Hepatocyte (in vitro differentiated cells): ENCODE results near the gene PRKAB2. TPM values are rescaled to one million over a fixed set of nuclear protein-coding genes. Genes with fewer than 3 reads are reported as not detected.
"Not testable (repeated sequence)": the region's sequence is repeated elsewhere in the genome, so short reads cannot be mapped to it uniquely, and the experiment has no call there.

Experiments used
- DNase-seq: peaks from one replicate; pipeline ENCODE4 v3.0.0-alpha.2; 2016; ENCODE audit warnings: low spot score
- H2AFZ ChIP-seq: fragments of 200-600 bp; sonication (generic); 2 replicates; pipeline ENCODE4 v1.6.0; 2016; ENCODE audit warnings: antibody characterized with exemption, mild to moderate bottlenecking
- H3K27ac ChIP-seq: fragments of 200-600 bp; sonication (generic); 2 replicates; pipeline ENCODE4 v1.5.1; 2016; ENCODE audit warnings: mild to moderate bottlenecking
- H3K27me3 ChIP-seq: fragments of 200-600 bp; sonication (generic); 2 replicates; pipeline ENCODE4 v1.6.1; 2016
- H3K36me3 ChIP-seq: fragments of 200-600 bp; sonication (generic); replicated peaks from 2 replicates; pipeline ENCODE4 v1.5.1; 2016; ENCODE audit warnings: low read depth; ENCODE audit not compliant: insufficient read depth
- H3K4me1 ChIP-seq: fragments of 200-600 bp; sonication (generic); 2 replicates; pipeline ENCODE4 v1.5.1; 2016; ENCODE audit warnings: mild to moderate bottlenecking, moderate library complexity; ENCODE audit not compliant: insufficient read depth
- H3K4me2 ChIP-seq: fragments of 200-600 bp; sonication (generic); 2 replicates; pipeline ENCODE4 v1.6.0; 2016
- H3K4me3 ChIP-seq: fragments of 200-600 bp; sonication (generic); 2 replicates; pipeline ENCODE4 v1.5.1; 2016; ENCODE audit warnings: mild to moderate bottlenecking
- H3K79me2 ChIP-seq: fragments of 200-600 bp; sonication (generic); 2 replicates; pipeline ENCODE4 v1.6.0; 2017; ENCODE audit warnings: mild to moderate bottlenecking
- H3K9me2 ChIP-seq: fragments of 200-600 bp; sonication (generic); replicated peaks from 2 replicates; pipeline ENCODE4 v1.6.0; 2017; ENCODE audit warnings: mild to moderate bottlenecking; ENCODE audit not compliant: insufficient read depth
- H3K9me3 ChIP-seq: fragments of 200-600 bp; sonication (generic); 2 replicates; pipeline ENCODE4 v1.5.1; 2016; ENCODE audit warnings: low read depth, mild to moderate bottlenecking
- H4K20me1 ChIP-seq: fragments of 200-600 bp; sonication (generic); 2 replicates; pipeline ENCODE4 v1.6.0; 2016; ENCODE audit warnings: mild to moderate bottlenecking; ENCODE audit not compliant: insufficient read depth, poor library complexity, severe bottlenecking
- CTCF ChIP-seq: fragments of 200-600 bp; sonication (generic); IDR thresholded peaks from 2 replicates; pipeline ENCODE4 v1.5.1; 2016; ENCODE audit warnings: antibody characterized with exemption, mild to moderate bottlenecking; ENCODE audit not compliant: poor library complexity
- EZH2 ChIP-seq: fragments of 200-600 bp; sonication (generic); IDR thresholded peaks from 2 replicates; pipeline ENCODE4 v1.6.1; 2016; ENCODE audit warnings: antibody characterized with exemption, mild to moderate bottlenecking, borderline replicate concordance
- EZH2phosphoT487 ChIP-seq: fragments of 200-600 bp; sonication (generic); IDR thresholded peaks from one replicate; pipeline ENCODE4 v1.6.1; 2018; ENCODE audit warnings: antibody characterized with exemption, mild to moderate bottlenecking, low read depth, moderate library complexity; ENCODE audit not compliant: unreplicated experiment, severe bottlenecking
- WGBS: methylation state at CpG from one replicate; pipeline ENCODE4 v1.1.6; 2016; ENCODE audit warnings: low lambda C conversion rate; ENCODE audit errors: missing lambda C conversion rate; 5-methylcytosine and 5-hydroxymethylcytosine counted together
- polyA plus RNA-seq: library from polyadenylated mRNA; unstranded; fragments of >200 nt; fragmentation: Nextera tagmentation; extraction: Ambion mirVana; gene quantifications from 2 replicates; pipeline ENCODE4 v1.2.1, GENCODE V29; 2016
- total RNA-seq: library from RNA; depleted of rRNA; stranded (reverse); fragments of >200 nt; gene quantifications from 2 replicates; pipeline ENCODE4 v1.2.3, GENCODE V29; 2014

Gene PRKAB2
- total and polyA plus RNA-seq, 2 experiments from 2014 or later = 13.6 to 28.6 TPM

- H3K27me3 ChIP-seq = no peaks in the 10 kb centered on the region
- H3K79me2 ChIP-seq = no peaks in the 10 kb centered on the region
- no peak overlapping the region for H3K4me2 ChIP-seq
- no peaks in the 10 kb centered on the region for H3K9me2 ChIP-seq
- H4K20me1 ChIP-seq = no peaks in the 10 kb centered on the region
- DNase-seq = no peak
- H3K4me1 ChIP-seq = no peaks in the 10 kb centered on the region
- H2AFZ ChIP-seq = no peak overlapping the region
- TF ChIP-seq EZH2 (no peak), EZH2phosphoT487 (no peak), CTCF (no peak)
- peaks cover 7% of the 10 kb centered on the region for H3K36me3 ChIP-seq
- H3K9me3 ChIP-seq = no peaks in the 10 kb centered on the region
- 94% methylated on average over 3 of the region's 3 CpGs for whole genome bisulfite sequencing
- H3K27ac ChIP-seq = no peak overlapping the region
- no peak overlapping the region for H3K4me3 ChIP-seq
These were observed 31.8 kb upstream of the PRKAB2 start for GRCh38 chr1:147204080-147204479.

- TF ChIP-seq EZH2phosphoT487 = no peak
- TF ChIP-seq EZH2 = no peak
- no peak for TF ChIP-seq CTCF
- no peaks in the 10 kb centered on the region for H3K4me1 ChIP-seq
- H3K4me3 ChIP-seq = no peak overlapping the region
- H3K36me3 ChIP-seq = peaks cover 7% of the 10 kb centered on the region
- no peak for DNase-seq
- H2AFZ ChIP-seq = no peak overlapping the region
- H4K20me1 ChIP-seq = no peaks in the 10 kb centered on the region
- no peaks in the 10 kb centered on the region for H3K9me3 ChIP-seq
- no peaks in the 10 kb centered on the region for H3K79me2 ChIP-seq
- WGBS = 83% methylated on average over 2 of the region's 2 CpGs
- H3K9me2 ChIP-seq = no peaks in the 10 kb centered on the region
- no peak overlapping the region for H3K4me2 ChIP-seq
- no peak overlapping the region for H3K27ac ChIP-seq
- no peaks in the 10 kb centered on the region for H3K27me3 ChIP-seq
These were observed 30.3 kb upstream of the PRKAB2 start for GRCh38 chr1:147202576-147202975.

- Histone ChIP-seq H3K27me3 (no peaks in the 10 kb centered on the region), H2AFZ (no peak overlapping the region), H3K4me2 (no peak overlapping the region), H3K4me3 (no peak overlapping the region), H3K9me3 (no peaks in the 10 kb centered on the region), H4K20me1 (no peaks in the 10 kb centered on the region), H3K79me2 (no peaks in the 10 kb centered on the region), H3K27ac (no peak overlapping the region), H3K36me3 (peaks cover 7% of the 10 kb centered on the region), H3K4me1 (no peaks in the 10 kb centered on the region), H3K9me2 (no peaks in the 10 kb centered on the region)
- WGBS = 100% methylated on average over 1 of the region's 1 CpG
- DNase-seq = no peak
- TF ChIP-seq EZH2phosphoT487 (no peak), EZH2 (no peak), CTCF (no peak)
These were observed 29.5 kb upstream of the PRKAB2 start for GRCh38 chr1:147201786-147202185.

- no peak overlapping the region for H3K4me3 ChIP-seq
- no peaks in the 10 kb centered on the region for H3K27me3 ChIP-seq
- 88% methylated on average over 4 of the region's 4 CpGs for WGBS
- H3K27ac ChIP-seq = no peak overlapping the region
- TF ChIP-seq EZH2 (no peak), EZH2phosphoT487 (no peak), CTCF (no peak)
- no peaks in the 10 kb centered on the region for H4K20me1 ChIP-seq
- H3K36me3 ChIP-seq = peaks cover 7% of the 10 kb centered on the region
- H2AFZ ChIP-seq = no peak overlapping the region
- H3K79me2 ChIP-seq = no peaks in the 10 kb centered on the region
- H3K4me1 ChIP-seq = no peaks in the 10 kb centered on the region
- no peaks in the 10 kb centered on the region for H3K9me2 ChIP-seq
- H3K9me3 ChIP-seq = no peaks in the 10 kb centered on the region
- H3K4me2 ChIP-seq = no peak overlapping the region
- DNase-seq = no peak
These were observed 29.0 kb upstream of the PRKAB2 start for GRCh38 chr1:147201276-147201675.

GRCh38 chr1:147197324-147197723 is 25.1 kb upstream of the PRKAB2 start:
- not testable (repeated sequence) for H3K79me2 ChIP-seq, H3K4me2 ChIP-seq, H3K4me1 ChIP-seq, DNase-seq, H3K36me3 ChIP-seq, H4K20me1 ChIP-seq, H3K27me3 ChIP-seq, H3K9me3 ChIP-seq, H2AFZ ChIP-seq, H3K9me2 ChIP-seq, H3K4me3 ChIP-seq, H3K27ac ChIP-seq
- 90% methylated on average over 3 of the region's 3 CpGs for WGBS
